Activated CD8-positive, alpha-beta memory T cell treated with anti-CD3 and anti-CD28 coated beads for 4 hours (primary cell): Measurements from ENCODE around the gene TRAM2.

Source experiments
- DNase-seq, 2 donors: peaks; one replicate each; pipeline ENCODE4 v3.0.0-alpha.2; 2020; ENCODE audit warnings: low read depth in 2 of 2

The TRAM2 gene

GRCh38 chr6:52566853-52567279 lies 10.0 kb downstream of the TRAM2 start:
- DNase-seq: no peak

GRCh38 chr6:52566201-52566600 lies 10.7 kb downstream of the TRAM2 start:
- DNase-seq: no peak

DNA sequence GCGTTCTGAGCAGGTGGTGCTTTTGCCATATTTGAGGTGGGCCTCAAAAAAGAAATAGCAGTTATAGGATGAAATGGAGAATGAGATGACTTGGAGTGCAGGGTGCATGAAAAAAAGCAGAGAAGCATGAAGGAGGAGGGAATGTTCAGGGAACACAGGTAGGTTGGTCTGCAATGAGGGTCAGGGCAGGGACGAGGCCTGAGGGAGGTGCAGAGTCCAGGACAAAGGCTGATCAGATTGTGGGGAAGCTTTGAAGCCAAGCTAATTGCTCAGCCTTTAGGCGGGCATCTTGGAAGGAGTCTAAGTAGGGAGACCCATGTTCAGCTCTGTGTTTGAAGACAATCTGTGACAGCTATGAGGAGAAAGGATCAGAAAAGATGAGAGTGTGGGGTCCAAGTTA lies 12.0 kb downstream of the TRAM2 start:
- no peak for DNase-seq

DNA sequence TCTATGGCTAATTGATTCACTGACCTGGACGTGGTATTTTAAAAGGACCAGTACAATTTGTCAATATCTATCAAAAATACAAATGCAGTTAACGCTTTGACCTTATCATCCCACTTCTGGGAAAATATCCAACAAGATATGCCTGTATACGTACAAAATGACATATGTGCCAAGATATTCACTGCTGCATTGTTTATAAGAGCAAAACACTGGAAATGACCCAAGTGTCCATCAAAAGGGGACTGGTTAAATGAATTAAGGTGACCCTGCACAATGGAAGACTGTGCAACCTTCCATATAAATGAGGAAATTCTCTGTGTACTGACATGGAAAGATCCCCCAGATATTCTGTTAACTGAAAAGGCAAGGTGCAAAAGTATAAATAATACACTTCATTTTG lies 13.9 kb downstream of the TRAM2 start:
- DNase-seq: no peak

GRCh38 chr6:52560462-52560861 lies 16.4 kb downstream of the TRAM2 start:
- no peak for DNase-seq

DNA sequence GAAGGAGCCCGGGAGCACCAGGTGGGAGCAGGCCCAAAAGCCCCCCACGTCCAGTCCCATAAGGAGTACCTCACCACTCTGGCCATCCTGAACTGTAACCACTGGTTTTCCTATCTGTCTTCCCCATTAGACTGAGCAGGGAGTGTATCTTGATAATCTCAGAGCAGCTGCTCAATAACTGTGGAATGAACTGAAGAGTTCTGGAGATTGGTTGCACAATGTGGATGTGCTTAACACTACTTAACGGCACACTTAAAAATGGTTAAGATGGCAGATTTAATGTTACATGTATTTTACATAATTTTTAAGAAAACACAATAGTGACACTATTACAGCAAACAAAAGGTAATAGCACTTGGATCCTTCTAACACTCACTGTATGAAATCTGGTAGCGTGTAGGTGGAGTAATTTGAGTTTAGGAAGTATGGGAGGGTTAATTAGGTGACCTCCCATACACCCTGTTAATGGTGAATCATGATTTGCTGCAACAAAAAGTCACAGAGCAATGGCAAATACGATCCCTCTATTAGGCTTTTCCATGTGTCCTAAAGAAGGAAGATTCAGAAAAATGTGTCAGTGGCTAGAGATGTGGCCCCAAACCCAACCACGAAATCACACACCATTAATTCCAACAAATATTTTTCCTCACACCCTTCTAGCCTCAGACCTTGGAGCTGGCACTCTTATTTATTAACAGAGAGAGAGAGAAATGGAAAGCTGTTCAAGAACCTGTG lies 18.4 kb downstream of the TRAM2 start:
- DNase-seq: no peak

DNA sequence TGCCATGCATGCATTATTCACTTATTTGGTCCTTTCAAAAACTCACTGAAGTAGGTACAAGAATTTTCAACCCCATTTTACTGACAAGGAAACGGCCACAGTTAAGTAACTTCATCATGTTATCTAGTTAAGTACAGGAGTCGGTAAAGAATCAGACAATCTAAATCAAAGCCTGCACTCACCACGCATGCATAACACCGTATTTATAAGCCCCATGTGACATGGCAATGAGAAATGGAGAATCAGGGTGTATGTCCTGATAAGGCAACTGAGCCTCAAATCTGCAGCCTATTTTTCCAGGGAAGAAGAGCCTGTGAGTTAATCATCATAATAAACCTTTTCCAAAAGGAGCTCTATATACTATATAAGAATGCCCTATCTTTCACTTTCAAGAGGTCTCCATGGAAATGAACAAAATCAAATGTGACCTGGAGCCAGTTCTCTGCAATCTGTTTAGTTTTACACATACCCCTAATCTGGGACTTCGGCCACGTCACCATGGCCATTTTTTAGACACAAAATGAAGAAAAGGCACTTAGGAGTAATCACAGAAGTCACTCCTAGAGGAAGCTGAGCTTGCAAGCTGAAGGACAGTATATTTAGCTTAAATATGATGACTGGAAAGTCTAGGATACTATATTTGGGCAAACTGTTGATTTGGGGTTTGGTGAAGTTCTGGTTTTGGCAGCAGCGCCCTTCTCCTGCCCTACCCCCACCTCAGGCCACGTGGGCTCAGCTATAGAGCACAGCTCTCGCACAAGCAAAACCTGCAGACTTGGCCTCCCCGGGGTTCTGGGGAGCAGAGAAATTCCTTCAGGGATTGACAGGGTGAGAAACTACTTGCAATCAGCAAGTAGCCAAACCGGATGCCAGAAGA lies 19.2 kb downstream of the TRAM2 start:
- DNase-seq: no peak

DNA sequence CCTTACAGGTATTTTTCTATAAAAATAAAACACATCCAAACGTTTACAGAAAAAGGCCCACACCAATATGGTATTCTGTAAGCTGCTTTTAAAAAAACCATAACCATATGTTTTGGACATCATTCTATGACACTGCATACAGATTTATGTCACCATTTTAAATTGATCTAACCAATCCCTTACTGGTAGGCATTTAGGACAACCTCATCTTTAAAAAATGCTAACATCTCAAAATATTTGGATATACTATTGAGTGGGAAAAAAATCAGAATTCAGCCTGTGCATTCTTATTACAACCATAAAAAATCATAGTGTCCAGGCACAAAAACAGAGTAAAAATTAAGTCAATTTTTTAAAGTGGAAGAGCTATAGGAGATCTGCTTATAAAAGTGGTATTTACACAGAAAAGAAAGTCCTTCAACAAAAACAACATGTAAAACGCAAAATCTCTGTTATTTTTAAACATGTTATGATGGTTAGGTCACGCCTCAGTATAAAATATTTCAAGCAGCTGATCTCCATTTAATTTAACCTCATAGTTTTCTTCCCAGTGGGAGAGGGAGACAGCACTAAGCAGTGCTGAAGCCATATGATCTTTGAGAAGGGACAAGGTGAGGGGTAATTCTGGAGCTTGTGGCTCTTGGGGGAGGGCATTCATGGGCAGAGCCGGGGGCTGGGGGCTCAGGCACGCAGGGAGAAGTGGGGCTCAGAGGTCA lies 21.2 kb downstream of the TRAM2 start:
- no peak for DNase-seq

DNA sequence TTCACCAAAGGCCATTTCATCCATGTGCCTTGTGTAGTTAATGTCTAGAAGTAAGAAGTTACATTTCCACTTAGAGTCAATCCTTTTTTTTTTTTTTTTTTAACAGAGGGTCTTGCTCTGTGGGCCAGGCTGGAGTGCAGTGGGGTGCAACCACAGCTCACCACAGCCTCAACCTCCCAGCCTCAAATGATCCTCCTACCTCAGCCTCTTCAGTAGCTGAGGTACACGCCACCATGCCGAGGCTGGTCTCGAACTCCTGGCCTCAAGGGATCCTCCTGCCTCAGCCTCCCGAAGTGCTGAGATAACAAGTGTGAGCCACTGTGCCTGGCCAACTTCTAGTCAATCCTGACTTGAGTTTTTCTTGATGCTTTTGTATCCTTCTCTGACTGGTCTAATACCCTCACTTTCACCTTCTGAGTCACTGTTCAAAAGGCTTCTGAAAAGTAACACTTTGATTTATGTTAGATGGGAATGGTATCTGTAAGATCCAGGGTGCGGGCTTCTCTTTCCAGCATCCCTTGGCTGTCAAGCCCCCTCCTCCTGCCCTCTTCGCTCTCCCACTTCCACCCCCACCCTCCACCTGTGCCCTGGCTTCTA lies 22.1 kb downstream of the TRAM2 start:
- DNase-seq: no peak

GRCh38 chr6:52553719-52554118 lies 23.1 kb downstream of the TRAM2 start:
- no peak for DNase-seq

DNA sequence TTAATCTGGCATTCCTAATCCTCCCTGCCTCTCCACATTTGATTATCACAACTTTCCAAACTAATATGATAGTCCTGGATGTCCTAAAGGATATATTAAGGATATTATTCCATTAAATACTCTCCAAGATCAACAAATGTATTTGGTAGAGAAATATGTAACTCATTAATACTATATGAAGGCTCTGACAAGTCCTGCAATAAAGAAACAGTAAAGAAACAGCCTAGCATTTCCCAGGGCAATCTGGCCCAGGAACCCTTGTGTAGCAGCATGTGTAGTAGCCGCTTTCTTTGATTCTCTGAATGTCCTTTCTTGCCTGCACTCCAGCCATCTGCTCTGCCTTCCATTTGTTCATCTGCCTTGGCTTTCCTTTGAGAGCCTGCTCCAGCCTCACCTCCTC lies 23.7 kb downstream of the TRAM2 start:
- no peak for DNase-seq

- no peak for DNase-seq
These were observed 24.6 kb downstream of the TRAM2 start for GRCh38 chr6:52552278-52552643.

GRCh38 chr6:52551483-52552277 lies 25.2 kb downstream of the TRAM2 start:
- DNase-seq: no peak

DNA sequence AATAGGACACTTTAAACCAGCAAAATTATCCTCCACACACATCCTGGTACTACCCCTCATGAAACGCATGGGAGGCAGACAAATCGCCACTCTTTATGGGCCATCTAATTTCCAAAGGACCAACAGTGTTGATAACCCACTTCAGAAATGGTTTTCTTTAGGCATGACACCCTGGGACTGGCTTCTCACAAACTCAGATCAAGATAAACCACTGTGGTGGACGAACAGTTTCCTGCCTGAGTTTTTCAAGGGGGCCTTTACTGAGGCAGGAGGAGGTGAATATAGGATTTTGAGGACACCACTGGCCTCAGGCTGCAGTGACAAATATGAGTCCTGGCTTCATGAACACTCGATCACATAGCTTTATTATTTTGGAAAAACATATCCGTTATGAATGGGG lies 26.0 kb downstream of the TRAM2 start:
- DNase-seq: no peak

DNA sequence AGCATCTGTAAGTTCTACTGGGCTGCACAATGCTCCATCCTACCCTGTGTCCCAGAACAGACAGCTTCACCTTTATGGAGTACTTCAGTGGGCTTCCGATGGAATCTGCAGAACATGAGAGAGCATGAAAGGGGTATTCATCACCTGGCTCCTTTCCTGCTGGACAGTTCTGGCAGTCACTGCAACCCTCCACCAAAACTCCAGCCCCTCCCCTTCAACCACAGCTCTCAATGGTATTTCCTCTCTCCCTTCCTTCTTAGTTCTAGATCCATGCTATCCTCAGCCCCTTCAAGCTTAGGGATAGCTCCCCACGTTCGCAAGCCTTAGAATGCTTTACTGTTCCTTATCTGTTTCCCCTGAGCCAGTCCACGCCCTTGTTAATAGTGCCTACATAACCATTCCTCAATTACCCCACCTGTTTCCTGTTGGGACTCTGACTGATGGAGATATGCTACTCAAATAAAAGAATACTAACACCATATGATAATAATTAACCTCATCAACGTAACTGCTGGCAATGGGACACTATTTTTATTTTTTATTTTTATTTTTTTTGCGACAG lies 26.8 kb downstream of the TRAM2 start:
- no peak for DNase-seq

- no peak for DNase-seq
These were observed 27.4 kb downstream of the TRAM2 start for GRCh38 chr6:52549428-52549827.

- no peak for DNase-seq
These were observed 27.9 kb downstream of the TRAM2 start for GRCh38 chr6:52548999-52549398.

DNA sequence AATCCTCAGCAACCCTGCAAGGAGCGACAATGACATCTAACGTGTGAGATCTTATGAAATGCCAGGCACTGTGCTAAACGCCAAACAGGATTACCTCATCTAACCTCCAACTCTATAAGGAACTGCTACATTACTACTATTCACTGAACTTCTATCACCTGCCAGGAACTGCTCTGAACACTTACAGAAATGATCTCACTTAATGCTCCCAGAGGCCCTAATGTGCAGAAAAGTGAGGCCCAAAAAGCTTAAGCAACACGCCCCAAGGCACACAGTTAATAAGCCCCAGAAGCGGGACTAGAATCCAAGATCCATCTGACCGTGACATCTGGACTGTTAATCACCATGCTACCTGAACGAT lies 28.5 kb downstream of the TRAM2 start:
- no peak for DNase-seq

GRCh38 chr6:52547647-52548352 lies 29.1 kb downstream of the TRAM2 start:
- no peak for DNase-seq

- DNase-seq: no peak
These were observed 30.2 kb downstream of the TRAM2 start for GRCh38 chr6:52546678-52547077.
